Dendritic cell treated with granulocyte-macrophage colony-stimulating factor and Interleukin-4, amounts not matched to agents 40 ng/mL and 50 ng/mL, for 4 days (primary cell): Measurements from ENCODE around the gene ME3.

Experiments used
- H3K27ac Mint-ChIP-seq: one replicate; pipeline ENCODE4 v1.8.0; 2022; ENCODE audit warnings: mild to moderate bottlenecking, mixed read lengths
- H3K27me3 Mint-ChIP-seq: one replicate; pipeline ENCODE4 v1.8.0; 2022; ENCODE audit warnings: mild to moderate bottlenecking, mixed read lengths
- H3K36me3 Mint-ChIP-seq: one replicate; pipeline ENCODE4 v1.8.0; 2022; ENCODE audit warnings: low read depth, mixed read lengths
- H3K4me1 Mint-ChIP-seq: one replicate; pipeline ENCODE4 v1.8.0; 2022; ENCODE audit warnings: low read depth, mixed read lengths
- H3K4me3 Mint-ChIP-seq: one replicate; pipeline ENCODE4 v1.8.0; 2022; ENCODE audit warnings: mild to moderate bottlenecking, moderate library complexity, mixed read lengths
- H3K9me3 Mint-ChIP-seq: one replicate; pipeline ENCODE4 v1.8.0; 2022; ENCODE audit warnings: mixed read lengths
- intact Hi-C: fragments of 100-400 bp; cut with micrococcal nuclease; formaldehyde crosslinking; loops from one replicate; pipeline ENCODE4 v1.15.0; 2022

ME3 gene

GRCh38 chr11:86483940-86484794, 188.2 kb downstream of the ME3 start:
- intact Hi-C loops = no loop called here
- Mint-ChIP-seq H3K27me3 (no peaks in the 10 kb centered on the region), H3K4me1 (no peaks in the 10 kb centered on the region), H3K27ac (no peak overlapping the region), H3K4me3 (no peak overlapping the region), H3K9me3 (no peaks in the 10 kb centered on the region), H3K36me3 (no peaks in the 10 kb centered on the region)

- no peaks in the 10 kb centered on the region for H3K9me3 Mint-ChIP-seq
Measured at GRCh38 chr11:86483610-86483939, 188.8 kb downstream of the ME3 start.

GRCh38 chr11:86482692-86483091, 189.7 kb downstream of the ME3 start:
- Mint-ChIP-seq H3K4me1 (no peaks in the 10 kb centered on the region), H3K9me3 (no peaks in the 10 kb centered on the region), H3K36me3 (no peaks in the 10 kb centered on the region), H3K4me3 (no peak overlapping the region), H3K27ac (no peak overlapping the region), H3K27me3 (no peaks in the 10 kb centered on the region)
- intact Hi-C loops = no loop called here

More at GRCh38 chr11:86483610-86483939, 188.8 kb downstream of the ME3 start:
- intact Hi-C loops = no loop called here
- no peaks in the 10 kb centered on the region for H3K4me1 Mint-ChIP-seq
- no peak overlapping the region for H3K27ac Mint-ChIP-seq
- no peaks in the 10 kb centered on the region for H3K36me3 Mint-ChIP-seq
- no peaks in the 10 kb centered on the region for H3K27me3 Mint-ChIP-seq
- H3K4me3 Mint-ChIP-seq = no peak overlapping the region

- Mint-ChIP-seq H3K9me3 (no peaks in the 10 kb centered on the region), H3K4me3 (no peak overlapping the region), H3K27ac (no peak overlapping the region), H3K36me3 (no peaks in the 10 kb centered on the region), H3K27me3 (no peaks in the 10 kb centered on the region), H3K4me1 (no peaks in the 10 kb centered on the region)
- intact Hi-C loops = no loop called here
Measured at GRCh38 chr11:86481399-86481798, 191.0 kb downstream of the ME3 start.

- Mint-ChIP-seq H3K36me3 (no peaks in the 10 kb centered on the region), H3K4me1 (no peaks in the 10 kb centered on the region), H3K27ac (no peak overlapping the region), H3K9me3 (no peaks in the 10 kb centered on the region), H3K27me3 (no peaks in the 10 kb centered on the region), H3K4me3 (no peak overlapping the region)
- intact Hi-C loops = no loop called here
Measured at GRCh38 chr11:86478348-86478747, 194.1 kb downstream of the ME3 start.

GRCh38 chr11:86477495-86478155, 194.8 kb downstream of the ME3 start:
- intact Hi-C loops = no loop called here
- Mint-ChIP-seq H3K27ac (no peak overlapping the region), H3K36me3 (no peaks in the 10 kb centered on the region)

GRCh38 chr11:86476109-86476861, 196.1 kb downstream of the ME3 start:
- intact Hi-C loops = no loop called here
- Mint-ChIP-seq H3K4me3 (no peak overlapping the region), H3K36me3 (no peaks in the 10 kb centered on the region), H3K27me3 (no peaks in the 10 kb centered on the region), H3K4me1 (no peaks in the 10 kb centered on the region), H3K9me3 (no peaks in the 10 kb centered on the region), H3K27ac (no peak overlapping the region)

More at GRCh38 chr11:86477495-86478155, 194.8 kb downstream of the ME3 start:
- H3K4me3 Mint-ChIP-seq = no peak overlapping the region
- H3K9me3 Mint-ChIP-seq = no peaks in the 10 kb centered on the region
- no peaks in the 10 kb centered on the region for H3K27me3 Mint-ChIP-seq
- no peaks in the 10 kb centered on the region for H3K4me1 Mint-ChIP-seq

DNA sequence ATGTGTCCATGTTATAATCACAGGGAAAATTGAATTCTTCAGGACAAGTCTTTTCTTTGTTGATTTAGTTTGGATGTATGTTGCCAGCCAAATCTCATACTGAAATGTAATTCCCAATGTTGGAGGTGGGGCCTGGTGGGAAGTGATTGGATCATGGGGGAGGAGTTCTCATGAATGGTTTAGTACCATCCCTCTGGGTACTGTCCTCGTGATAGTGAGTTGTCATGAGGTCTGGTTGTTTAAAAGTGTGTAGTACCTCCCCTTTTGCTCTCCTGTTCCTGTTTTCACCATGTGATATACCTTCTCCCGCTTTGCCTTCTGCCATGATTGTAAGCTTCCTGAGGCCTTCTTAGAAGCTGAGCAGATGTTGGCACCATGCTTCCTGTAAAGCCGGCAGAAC, 197.4 kb downstream of the ME3 start:
- no peak overlapping the region for H3K4me3 Mint-ChIP-seq
- no peaks in the 10 kb centered on the region for H3K4me1 Mint-ChIP-seq
- H3K27me3 Mint-ChIP-seq = no peaks in the 10 kb centered on the region
- no peaks in the 10 kb centered on the region for H3K36me3 Mint-ChIP-seq
- intact Hi-C loops = no loop called here
- no peak overlapping the region for H3K27ac Mint-ChIP-seq
- no peaks in the 10 kb centered on the region for H3K9me3 Mint-ChIP-seq

GRCh38 chr11:86473991-86474833, 198.2 kb downstream of the ME3 start:
- intact Hi-C loops = no loop called here
- Mint-ChIP-seq H3K4me1 (no peaks in the 10 kb centered on the region), H3K27ac (no peak overlapping the region), H3K36me3 (no peaks in the 10 kb centered on the region), H3K27me3 (no peaks in the 10 kb centered on the region), H3K9me3 (no peaks in the 10 kb centered on the region), H3K4me3 (no peak overlapping the region)

- Mint-ChIP-seq H3K4me3 (no peak overlapping the region), H3K4me1 (no peaks in the 10 kb centered on the region), H3K27ac (no peak overlapping the region), H3K27me3 (no peaks in the 10 kb centered on the region), H3K36me3 (no peaks in the 10 kb centered on the region), H3K9me3 (no peaks in the 10 kb centered on the region)
- intact Hi-C loops = no loop called here
Measured at GRCh38 chr11:86469491-86470388, 202.7 kb downstream of the ME3 start.

DNA sequence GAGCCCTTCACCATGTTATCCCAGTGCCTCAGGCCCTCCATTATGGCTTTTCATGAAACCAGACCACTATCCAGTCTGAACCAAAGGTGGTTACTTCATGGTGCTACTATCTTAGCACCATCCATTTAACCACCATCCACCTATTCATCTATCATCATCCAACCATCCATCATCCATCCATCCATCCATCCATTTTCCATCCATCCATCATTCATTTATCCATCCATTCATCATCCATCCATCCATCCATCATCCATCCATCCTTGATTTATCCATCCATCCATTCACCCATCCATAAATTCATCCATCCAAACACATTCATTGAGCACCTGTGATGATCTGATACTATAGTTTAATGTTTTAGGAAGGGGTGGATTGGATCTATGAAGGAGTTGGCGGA, 204.2 kb downstream of the ME3 start:
- Mint-ChIP-seq H3K4me1 (no peaks in the 10 kb centered on the region), H3K4me3 (no peak overlapping the region), H3K27ac (no peak overlapping the region), H3K36me3 (no peaks in the 10 kb centered on the region), H3K27me3 (no peaks in the 10 kb centered on the region), H3K9me3 (no peaks in the 10 kb centered on the region)
- intact Hi-C loops = no loop called here

- H3K27me3 Mint-ChIP-seq = no peaks in the 10 kb centered on the region
- H3K4me1 Mint-ChIP-seq = peaks cover 18% of the 10 kb centered on the region
- no peak overlapping the region for H3K4me3 Mint-ChIP-seq
- no peaks in the 10 kb centered on the region for H3K36me3 Mint-ChIP-seq
- no peak overlapping the region for H3K27ac Mint-ChIP-seq
- intact Hi-C loops = no loop called here
- no peaks in the 10 kb centered on the region for H3K9me3 Mint-ChIP-seq
Measured at GRCh38 chr11:86464509-86465221, 207.8 kb downstream of the ME3 start.
